ENCODE measurements around the gene KLHDC7B.

KLHDC7B gene

DNA sequence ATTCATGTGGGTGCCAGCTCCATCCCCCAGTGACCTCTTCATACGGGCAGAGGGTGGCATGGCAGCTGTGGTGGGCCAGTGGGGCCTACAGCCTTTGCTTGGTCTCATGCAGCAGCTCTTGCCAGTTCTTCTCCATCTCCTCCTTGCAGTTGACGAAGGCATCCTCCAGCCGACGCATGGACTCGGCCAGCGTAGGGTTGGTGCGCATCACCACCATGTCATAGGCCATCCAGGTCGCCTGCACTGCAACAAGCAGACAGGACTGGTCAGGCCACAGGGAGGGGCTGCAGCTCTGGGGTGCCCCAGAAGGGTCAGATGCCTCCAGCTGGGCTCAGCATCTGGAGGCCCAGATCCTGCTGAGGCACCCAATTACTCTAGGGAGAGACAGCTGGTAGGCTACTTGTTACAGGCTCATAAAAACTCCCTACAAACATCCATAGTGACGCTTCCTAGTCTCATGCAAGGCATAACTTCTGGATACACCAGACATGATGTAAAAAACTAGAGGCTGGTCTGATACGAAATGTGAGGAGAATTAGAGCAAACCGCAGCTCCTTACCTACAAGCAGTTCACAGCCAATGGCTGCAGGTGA, 5.6 kb downstream of the KLHDC7B start:
- FAIRE-seq, result no peak

DNA sequence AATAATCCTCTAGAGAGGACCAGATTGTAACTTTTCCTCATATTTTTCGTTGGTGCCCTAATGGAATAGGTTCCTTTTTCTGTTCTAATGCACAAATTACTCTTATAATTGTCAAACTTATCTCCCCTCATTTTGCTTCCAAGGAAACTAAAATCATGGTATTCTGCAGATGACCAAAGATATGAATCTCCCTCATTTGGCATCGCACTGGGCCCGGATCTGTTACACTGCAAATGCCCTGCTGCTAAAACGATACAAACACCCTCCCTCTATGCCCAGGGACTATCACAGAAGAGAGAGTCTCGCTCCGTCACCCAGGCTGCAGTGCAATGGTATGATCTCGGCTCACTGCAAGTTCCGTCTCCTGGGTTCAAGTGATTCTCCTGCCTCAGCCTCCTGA, 7.6 kb downstream of the KLHDC7B start:
- no peak for FAIRE-seq

GRCh38 chr22:50556703-50557102, 11.0 kb downstream of the KLHDC7B start:
- no peak for FAIRE-seq

- FAIRE-seq, result no peak
Observed at GRCh38 chr22:50560034-50560433, 14.3 kb downstream of the KLHDC7B start.

GRCh38 chr22:50561401-50562358, 16.0 kb downstream of the KLHDC7B start:
- FAIRE-seq, result no peak

- FAIRE-seq, result peak; percentile 58
Observed at GRCh38 chr22:50562523-50563412, 17.1 kb downstream of the KLHDC7B start, which contains the start of gene SYCE3. TSS of gene SYCE3 (minus strand) at chr22:50562919. CDS start at chr22:50556405, 6,514 bp downstream.

- FAIRE-seq, result no peak
Observed at GRCh38 chr22:50563413-50564160, 17.9 kb downstream of the KLHDC7B start.

DNA sequence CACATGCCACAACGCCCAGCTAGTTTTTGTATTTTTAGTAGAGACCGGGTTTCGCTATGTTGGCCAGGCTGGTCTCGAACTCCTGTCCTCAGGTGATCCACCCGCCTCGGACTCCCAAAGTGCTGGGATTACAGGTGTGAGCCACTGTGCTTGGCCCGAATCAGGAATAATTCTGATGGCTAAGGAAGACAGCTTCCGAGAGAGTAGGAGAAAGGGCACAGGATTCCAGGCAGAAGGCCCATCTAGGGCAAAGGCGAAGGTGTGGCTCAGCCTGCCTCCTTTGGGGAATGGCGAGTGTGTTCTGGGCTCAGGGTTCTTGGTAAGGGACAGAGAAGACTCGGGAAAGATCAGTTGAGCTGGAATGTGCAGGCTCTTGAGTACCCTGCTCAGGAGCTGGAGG, 18.6 kb downstream of the KLHDC7B start:
- FAIRE-seq, result no peak

- FAIRE-seq, result no peak
Observed at GRCh38 chr22:50567721-50568252, 22.1 kb downstream of the KLHDC7B start.

DNA sequence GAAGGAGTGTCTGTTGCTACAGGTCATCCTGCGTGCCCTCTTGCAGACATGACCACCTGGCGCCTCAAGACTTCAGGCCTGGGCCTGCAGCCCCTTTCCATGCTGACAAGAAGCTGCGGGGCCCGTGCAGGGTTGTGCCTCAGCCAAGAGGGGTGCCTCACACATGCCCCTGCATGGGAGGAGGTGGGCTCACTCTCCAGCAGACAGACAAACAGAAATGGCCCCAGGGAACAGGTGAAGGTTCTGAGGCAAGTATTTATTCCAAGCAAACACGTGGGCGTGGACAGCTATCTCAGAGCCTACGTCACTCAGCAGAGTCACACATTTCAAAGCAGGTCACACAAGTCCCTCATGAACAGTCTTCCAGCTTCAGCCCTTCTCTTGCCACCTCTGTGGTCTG, 22.9 kb downstream of the KLHDC7B start:
- FAIRE-seq, result no peak

- no peak for FAIRE-seq
Observed at GRCh38 chr22:50569041-50569459, 23.4 kb downstream of the KLHDC7B start.

DNA sequence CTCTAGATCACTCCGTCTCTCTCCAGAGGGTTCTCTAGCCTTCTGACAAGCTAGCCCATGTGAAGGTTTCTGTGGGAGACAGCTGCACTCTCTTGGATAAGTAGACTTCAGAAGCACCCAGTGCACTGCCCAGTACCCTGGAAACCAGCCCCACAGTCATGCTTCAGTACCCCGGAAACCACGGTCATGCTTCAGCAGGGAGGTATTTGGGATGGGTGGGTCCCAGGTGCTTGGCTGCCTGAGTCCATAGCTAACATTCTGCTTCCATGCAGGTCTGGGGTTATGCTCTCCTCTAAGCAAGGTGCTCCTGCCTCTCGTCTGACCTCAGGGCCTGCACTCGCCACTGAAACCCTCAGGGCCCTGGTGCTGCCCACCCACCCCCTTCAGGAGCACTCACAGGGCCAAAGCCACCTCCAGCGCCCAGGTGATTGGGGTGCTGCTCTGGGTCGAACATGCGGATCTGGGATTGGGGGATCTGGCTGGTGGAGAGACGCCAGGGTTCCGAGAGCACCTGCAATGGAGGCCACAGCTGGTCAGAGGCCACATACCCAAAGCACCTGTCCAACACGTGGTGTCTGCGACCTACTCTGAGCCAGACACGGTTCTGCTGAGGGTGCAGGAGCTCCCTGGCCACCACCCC, 24.3 kb downstream of the KLHDC7B start:
- FAIRE-seq, result no peak

GRCh38 chr22:50570861-50571260, 25.2 kb downstream of the KLHDC7B start:
- no peak for FAIRE-seq

GRCh38 chr22:50571264-50572175, 25.8 kb downstream of the KLHDC7B start:
- no peak for FAIRE-seq

GRCh38 chr22:50572965-50573364, 27.3 kb downstream of the KLHDC7B start:
- FAIRE-seq, result no peak

GRCh38 chr22:50573491-50574382, 28.0 kb downstream of the KLHDC7B start:
- FAIRE-seq, result no peak

- FAIRE-seq, result no peak
Observed at GRCh38 chr22:50574383-50574755, 28.7 kb downstream of the KLHDC7B start.

DNA sequence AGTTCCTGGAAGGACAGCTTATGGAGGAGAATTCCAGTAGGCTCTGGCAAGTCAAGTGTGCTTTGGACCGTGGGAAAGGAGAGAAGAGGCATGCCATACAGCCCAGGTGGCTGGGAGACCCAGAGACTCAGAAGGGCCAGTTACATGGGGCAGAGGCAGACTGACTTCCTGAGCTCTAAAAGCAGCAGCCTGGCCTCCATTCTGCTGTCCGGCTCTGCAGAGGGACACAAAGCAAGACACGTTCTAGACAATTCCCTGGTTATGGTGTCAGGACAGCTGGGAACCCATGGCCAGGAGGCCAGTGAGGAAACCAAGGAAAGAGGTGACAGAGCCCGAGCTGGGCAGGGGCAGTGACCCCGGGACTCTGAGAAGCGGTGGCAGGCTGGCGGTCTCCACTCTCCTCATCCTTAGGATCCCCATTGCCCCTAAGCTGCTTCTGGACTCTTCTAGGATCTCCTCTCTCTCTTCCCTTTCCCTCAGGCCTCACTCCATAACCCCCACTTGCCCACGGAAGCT, 29.8 kb downstream of the KLHDC7B start:
- FAIRE-seq, result no peak

- FAIRE-seq, result no peak
Observed at GRCh38 chr22:50576070-50576469, 30.4 kb downstream of the KLHDC7B start.
